Sigmoid colon (tissue), 4 donors: ENCODE measurements around the gene C8G.

Experiments
- CTCF ChIP-seq, 4 experiments: fragments of 450-650 bp in 3 of 4; fragments of 200-600 bp in 1 of 4; IDR thresholded peaks; one replicate each; pipeline ENCODE4 v1.5.1; 2016 to 2019; ENCODE audit warnings: antibody characterized with exemption in 4 of 4, mild to moderate bottlenecking in 3 of 4, moderate library complexity in 2 of 4
- EP300 ChIP-seq, 4 donors: sonication (generic); formaldehyde crosslinking; IDR thresholded peaks; one replicate each; pipeline ENCODE4 v1.6.1; 2017; ENCODE audit warnings: antibody characterized with exemption in 4 of 4
- POLR2A ChIP-seq, 2 donors: fragments of 450-650 bp; IDR thresholded peaks; one replicate each; pipeline ENCODE4 v1.6.1; 2016; ENCODE audit warnings: antibody characterized with exemption in 2 of 2, mild to moderate bottlenecking in 2 of 2, moderate library complexity in 2 of 2
- POLR2AphosphoS5 ChIP-seq, 4 donors: sonication (generic); formaldehyde crosslinking; IDR thresholded peaks; one replicate each; pipeline ENCODE4 v1.6.1; 2017; ENCODE audit warnings: antibody characterized with exemption in 4 of 4

GRCh38 chr9:136925414-136926153, 19.5 kb upstream of the C8G start:
- TF ChIP-seq CTCF (IDR thresholded peaks at IDR 0.05) (no peak), POLR2A (IDR thresholded peaks at IDR 0.05) (no peak), EP300 (IDR thresholded peaks at IDR 0.05) (no peak), POLR2AphosphoS5 (IDR thresholded peaks at IDR 0.05) (no peak)
